PC-9 (cell line): ENCODE measurements around the gene RRAD.

Experiments
- CTCF ChIP-seq: fragments of 200-600 bp; sonication (generic); conservative IDR thresholded peaks from 2 replicates; pipeline ENCODE4 v1.6.1; 2017; ENCODE audit warnings: mixed run types, antibody characterized with exemption, mild to moderate bottlenecking, moderate library complexity
- EZH2 ChIP-seq: fragments of 200-600 bp; sonication (generic); IDR thresholded peaks from 2 replicates; pipeline ENCODE4 v1.8.0; 2017; ENCODE audit warnings: antibody characterized with exemption, low read depth

GRCh38 chr16:66939366-66939765, 14.0 kb upstream of the RRAD start:
- TF ChIP-seq CTCF = no peak
- TF ChIP-seq EZH2 = no peak
